ENCODE data around the gene HNF1B. TPM values are rescaled to one million over a fixed set of nuclear protein-coding genes. Genes with fewer than 3 reads are reported as not detected.

Gene HNF1B
- total RNA-seq, 1 donor from 2014 or later, result not detected

DNA sequence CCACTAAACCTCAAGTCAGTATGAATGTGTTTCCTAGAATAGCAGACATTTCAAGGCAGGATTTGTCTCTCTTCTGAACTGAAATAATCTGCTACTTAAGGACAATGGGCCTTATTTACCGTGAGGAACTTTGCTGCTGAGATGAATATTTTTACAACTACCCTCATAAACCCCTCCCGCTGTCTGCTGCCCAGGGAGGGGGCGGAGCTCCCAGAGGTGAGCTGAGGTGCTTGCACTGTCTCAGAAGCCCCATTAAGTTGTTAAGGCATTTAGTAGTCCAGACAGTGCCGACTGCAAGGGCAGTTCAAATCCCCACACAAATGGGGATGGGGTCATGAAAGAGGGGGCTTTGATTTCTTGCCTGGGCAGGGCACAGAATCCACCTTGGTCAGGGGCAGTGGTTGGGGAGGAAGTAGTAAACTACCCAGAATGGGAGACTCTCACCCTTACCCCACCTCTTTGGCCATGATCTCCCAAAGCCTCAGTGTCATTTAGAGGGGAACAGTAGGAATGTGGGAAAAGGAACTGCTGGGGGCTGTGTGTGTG is 19.2 kb downstream of the HNF1B start:
- TF ChIP-seq, protein P1, sequence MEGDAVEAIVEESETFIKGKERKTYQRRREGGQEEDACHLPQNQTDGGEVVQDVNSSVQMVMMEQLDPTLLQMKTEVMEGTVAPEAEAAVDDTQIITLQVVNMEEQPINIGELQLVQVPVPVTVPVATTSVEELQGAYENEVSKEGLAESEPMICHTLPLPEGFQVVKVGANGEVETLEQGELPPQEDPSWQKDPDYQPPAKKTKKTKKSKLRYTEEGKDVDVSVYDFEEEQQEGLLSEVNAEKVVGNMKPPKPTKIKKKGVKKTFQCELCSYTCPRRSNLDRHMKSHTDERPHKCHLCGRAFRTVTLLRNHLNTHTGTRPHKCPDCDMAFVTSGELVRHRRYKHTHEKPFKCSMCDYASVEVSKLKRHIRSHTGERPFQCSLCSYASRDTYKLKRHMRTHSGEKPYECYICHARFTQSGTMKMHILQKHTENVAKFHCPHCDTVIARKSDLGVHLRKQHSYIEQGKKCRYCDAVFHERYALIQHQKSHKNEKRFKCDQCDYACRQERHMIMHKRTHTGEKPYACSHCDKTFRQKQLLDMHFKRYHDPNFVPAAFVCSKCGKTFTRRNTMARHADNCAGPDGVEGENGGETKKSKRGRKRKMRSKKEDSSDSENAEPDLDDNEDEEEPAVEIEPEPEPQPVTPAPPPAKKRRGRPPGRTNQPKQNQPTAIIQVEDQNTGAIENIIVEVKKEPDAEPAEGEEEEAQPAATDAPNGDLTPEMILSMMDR (IDR thresholded peaks at IDR 0.05; ENCODE audit: insufficient read depth, low read length, severe bottlenecking), result no peak
- Histone ChIP-seq H3K36me3 (ENCODE audit: control insufficient read depth, insufficient read depth, low read length) (no peaks in the 10 kb centered on the region), H3K27me3 (ENCODE audit: control insufficient read depth, insufficient read depth, low read length) (no peaks in the 10 kb centered on the region), H3K4me3 (ENCODE audit: low read depth, low read length) (no peak overlapping the region)
- no peak for FAIRE-seq
- no peak for DNase-seq (ENCODE audit: low read depth)

DNA sequence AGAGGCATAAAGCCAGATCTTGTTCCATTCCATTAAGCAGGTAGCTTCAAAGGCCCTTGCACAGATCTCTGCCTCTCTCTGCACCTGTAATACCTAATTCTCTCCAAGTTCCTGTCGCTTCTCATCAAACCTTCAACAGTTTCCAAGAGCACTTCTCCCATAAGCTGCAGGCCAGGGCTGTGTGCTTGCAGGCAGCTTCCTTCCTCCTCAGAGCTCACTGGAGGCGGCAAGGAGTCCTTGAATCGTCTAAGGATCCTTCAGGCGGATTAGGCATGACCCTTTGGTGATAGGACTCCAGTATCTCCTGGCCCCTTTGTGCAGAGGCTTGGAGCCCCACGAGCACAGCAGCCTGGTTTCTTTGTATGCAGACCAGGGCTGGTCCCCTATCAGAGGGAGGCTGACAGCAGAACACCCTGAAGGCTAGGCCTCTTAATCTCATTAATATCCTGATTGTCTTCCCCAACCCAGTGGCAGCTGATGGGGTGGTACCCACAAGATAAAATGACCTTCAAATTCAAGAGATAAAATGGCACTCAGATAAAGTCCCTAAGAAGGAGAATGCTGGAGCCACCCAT is 19.8 kb downstream of the HNF1B start:
- no peaks in the 10 kb centered on the region for H3K36me3 ChIP-seq (ENCODE audit: control insufficient read depth, insufficient read depth, low read length)
- no peaks in the 10 kb centered on the region for H3K27me3 ChIP-seq (ENCODE audit: control insufficient read depth, insufficient read depth, low read length)
- TF ChIP-seq, protein P1 (IDR thresholded peaks at IDR 0.05; ENCODE audit: insufficient read depth, low read length, severe bottlenecking), result no peak
- H3K4me3 ChIP-seq (ENCODE audit: low read depth, low read length), result no peak overlapping the region
- DNase-seq (ENCODE audit: low read depth) (no peak), FAIRE-seq (no peak)

GRCh38 chr17:37720989-37721388 is 23.9 kb downstream of the HNF1B start:
- Histone ChIP-seq H3K27me3 (ENCODE audit: control insufficient read depth, insufficient read depth, low read length) (no peaks in the 10 kb centered on the region), H3K4me3 (ENCODE audit: low read depth, low read length) (no peak overlapping the region), H3K36me3 (ENCODE audit: control insufficient read depth, insufficient read depth, low read length) (no peaks in the 10 kb centered on the region)
- DNase-seq (ENCODE audit: low read depth) (no peak), FAIRE-seq (no peak)
- TF ChIP-seq, protein P1 (IDR thresholded peaks at IDR 0.05; ENCODE audit: insufficient read depth, low read length, severe bottlenecking), result no peak

DNA sequence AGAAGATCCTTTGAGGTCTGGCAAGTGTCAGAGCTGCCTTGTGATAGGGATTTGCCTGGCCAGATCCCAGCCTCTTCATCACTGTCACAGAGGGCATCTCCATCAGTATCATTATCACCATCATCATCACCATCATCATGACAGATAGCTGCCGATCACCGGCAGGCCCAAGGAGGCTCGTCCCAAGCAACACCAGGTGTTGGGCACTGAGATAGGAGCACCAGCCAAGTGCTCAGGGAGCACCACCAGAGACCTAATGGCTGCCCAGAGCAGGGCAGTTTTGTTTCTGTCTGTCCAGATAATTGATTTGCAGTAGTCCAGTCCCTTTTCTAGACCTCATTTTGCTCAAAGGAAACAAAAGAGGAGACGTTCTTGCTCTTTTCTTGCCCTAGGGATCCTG is 25.0 kb downstream of the HNF1B start:
- FAIRE-seq, result no peak
- Histone ChIP-seq H3K36me3 (ENCODE audit: control insufficient read depth, insufficient read depth, low read length) (no peaks in the 10 kb centered on the region), H3K27me3 (ENCODE audit: control insufficient read depth, insufficient read depth, low read length) (no peaks in the 10 kb centered on the region), H3K4me3 (ENCODE audit: low read depth, low read length) (no peak overlapping the region)
- TF ChIP-seq, protein P1 (IDR thresholded peaks at IDR 0.05; ENCODE audit: insufficient read depth, low read length, severe bottlenecking), result no peak
- DNase-seq (ENCODE audit: low read depth), result no peak

DNA sequence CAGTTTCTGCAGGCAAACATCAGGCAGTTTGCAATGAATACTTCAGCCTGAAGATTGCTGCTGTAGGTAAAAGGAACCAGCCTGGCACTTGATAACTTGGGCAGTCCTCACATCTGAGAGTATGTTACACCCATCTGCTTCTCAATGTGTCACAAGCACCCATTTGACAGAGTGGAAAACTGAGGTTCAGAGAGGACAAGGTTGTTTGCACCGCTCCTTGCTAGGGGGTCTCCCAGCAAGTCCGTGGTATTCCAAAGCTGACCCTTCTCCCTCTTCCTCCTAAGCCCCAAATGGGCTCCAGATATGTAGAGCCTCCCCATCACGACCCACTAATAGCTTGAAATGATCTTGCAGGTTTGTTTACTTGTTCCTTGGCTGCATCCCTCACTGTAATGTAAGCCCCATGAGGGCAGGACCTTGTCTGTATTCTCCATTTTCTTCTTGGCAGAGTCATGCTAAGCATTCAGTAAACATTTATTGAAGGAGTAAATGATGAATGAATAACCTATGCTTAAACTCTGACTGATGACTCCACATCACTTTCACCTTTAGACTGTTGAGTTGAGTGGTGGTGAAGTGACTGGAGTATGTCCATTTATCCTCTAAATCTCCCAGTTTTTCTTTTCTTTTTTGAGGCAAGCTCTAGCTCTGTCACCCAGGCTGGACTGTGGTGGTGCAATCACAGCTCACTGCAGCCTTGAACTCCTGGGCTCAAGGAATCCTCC is 26.4 kb downstream of the HNF1B start:
- DNase-seq (ENCODE audit: low read depth) (no peak), FAIRE-seq (no peak)
- TF ChIP-seq, protein P1 (IDR thresholded peaks at IDR 0.05; ENCODE audit: insufficient read depth, low read length, severe bottlenecking), result no peak
- peaks cover under 1% of the 10 kb centered on the region for H3K27me3 ChIP-seq (ENCODE audit: control insufficient read depth, insufficient read depth, low read length)
- H3K36me3 ChIP-seq (ENCODE audit: control insufficient read depth, insufficient read depth, low read length), result no peaks in the 10 kb centered on the region
- H3K4me3 ChIP-seq (ENCODE audit: low read depth, low read length), result no peak overlapping the region
